ENCODE data around the gene EBPL. TPM values are rescaled to one million over a fixed set of nuclear protein-coding genes. Genes with fewer than 3 reads are reported as not detected.

EBPL gene
- total RNA-seq, 1 donor from 2014 or later: 95.1 TPM

GRCh38 chr13:49635599-49636433, 55.5 kb downstream of the EBPL start:
- no peak for DNase-seq (ENCODE audit: low read depth)
- no peak overlapping the region for H3K4me3 ChIP-seq (ENCODE audit: low read depth, low read length)
- no peak for TF ChIP-seq CTCF (conservative IDR thresholded peaks at IDR 0.05; ENCODE audit: low read depth, low read length)

DNA sequence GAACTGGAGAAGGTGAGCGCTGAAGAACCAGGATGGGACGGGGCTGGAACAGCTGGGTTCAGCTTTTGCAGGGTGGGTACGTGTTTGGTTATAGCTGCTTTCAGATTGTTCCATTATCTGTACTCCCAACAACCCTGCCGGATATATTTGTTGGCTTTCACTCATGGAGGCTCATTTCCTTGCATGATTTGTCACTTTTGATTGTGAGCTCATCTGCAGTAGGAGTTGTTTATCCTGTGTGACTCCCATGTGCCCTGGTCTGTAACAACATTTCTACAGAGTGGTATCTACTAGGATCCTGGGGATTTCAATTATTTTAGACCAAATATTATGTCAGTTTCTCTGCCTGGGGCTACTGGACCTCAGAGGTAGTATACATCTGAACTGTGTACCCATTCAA, 57.6 kb downstream of the EBPL start:
- no peak for DNase-seq (ENCODE audit: low read depth)
- no peak for TF ChIP-seq CTCF (conservative IDR thresholded peaks at IDR 0.05; ENCODE audit: low read depth, low read length)
- H3K4me3 ChIP-seq (ENCODE audit: low read depth, low read length): no peak overlapping the region

- no peak for TF ChIP-seq CTCF (conservative IDR thresholded peaks at IDR 0.05; ENCODE audit: low read depth, low read length)
- no peak overlapping the region for H3K4me3 ChIP-seq (ENCODE audit: low read depth, low read length)
- no peak for DNase-seq (ENCODE audit: low read depth)
Observed at GRCh38 chr13:49632156-49632555, 59.1 kb downstream of the EBPL start.

- no peak for DNase-seq (ENCODE audit: low read depth)
- no peak overlapping the region for H3K4me3 ChIP-seq (ENCODE audit: low read depth, low read length)
- TF ChIP-seq CTCF (conservative IDR thresholded peaks at IDR 0.05; ENCODE audit: low read depth, low read length): no peak
Observed at GRCh38 chr13:49630580-49630979, 60.7 kb downstream of the EBPL start.

DNA sequence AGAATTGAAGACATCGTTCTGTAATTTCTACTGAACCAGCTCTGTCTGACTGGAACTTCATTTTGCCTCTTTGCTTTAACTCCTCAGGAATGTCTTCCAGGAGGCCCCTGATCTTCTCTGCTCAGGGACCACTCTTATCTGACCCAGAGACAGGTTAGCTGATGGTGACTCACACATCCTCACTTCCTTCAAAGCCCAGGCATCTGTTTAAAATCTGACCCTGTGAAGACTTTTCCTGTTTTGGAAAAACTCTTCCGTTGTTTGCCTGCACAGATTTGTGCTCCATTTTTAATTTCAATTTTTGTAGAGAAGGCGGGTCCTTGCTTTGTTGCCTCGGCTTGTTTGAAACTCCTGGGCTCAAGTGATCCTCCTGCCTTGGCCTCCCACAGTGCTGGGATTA, 61.3 kb downstream of the EBPL start:
- DNase-seq (ENCODE audit: low read depth): no peak
- H3K4me3 ChIP-seq (ENCODE audit: low read depth, low read length): no peak overlapping the region
- no peak for TF ChIP-seq CTCF (conservative IDR thresholded peaks at IDR 0.05; ENCODE audit: low read depth, low read length)

DNA sequence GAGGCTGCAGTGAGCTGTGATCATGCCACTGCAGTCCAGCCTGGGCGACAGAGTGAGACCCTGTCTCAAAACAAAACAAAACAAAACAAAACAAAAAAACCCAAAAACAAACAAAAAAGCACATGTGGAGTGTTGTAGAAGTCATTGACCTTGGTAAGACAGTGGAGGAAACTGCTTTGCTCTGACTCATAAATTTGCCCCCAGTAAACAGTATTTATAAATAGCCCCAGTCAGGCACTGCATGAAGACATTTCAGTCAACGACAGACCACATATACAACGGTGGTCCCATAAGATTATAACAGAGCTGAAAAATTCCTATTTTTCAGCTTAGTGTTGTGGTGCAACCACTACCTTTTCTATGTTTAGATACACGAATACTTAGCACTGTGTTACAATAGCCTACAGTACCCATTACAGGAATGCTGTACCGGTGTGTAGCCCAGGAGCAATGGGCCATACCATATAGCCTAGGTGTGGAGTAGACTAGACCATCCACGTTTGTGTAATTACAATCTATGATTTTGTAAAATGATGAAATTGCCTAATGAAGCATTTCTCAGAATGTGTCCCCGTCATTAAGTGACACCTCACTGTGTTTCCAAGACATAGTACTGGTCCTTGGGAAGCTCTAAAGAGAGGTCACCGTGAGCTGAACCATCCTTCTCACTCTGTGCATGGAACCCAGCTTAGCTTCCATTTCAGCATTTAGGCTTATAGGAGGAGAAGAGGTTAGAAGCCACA, 61.9 kb downstream of the EBPL start:
- no peak overlapping the region for H3K4me3 ChIP-seq (ENCODE audit: low read depth, low read length)
- DNase-seq (ENCODE audit: low read depth): no peak
- no peak for TF ChIP-seq CTCF (conservative IDR thresholded peaks at IDR 0.05; ENCODE audit: low read depth, low read length)
